Suprapubic skin (tissue), 4 donors: ENCODE results near the gene COX4I1.

Experiments
- EP300 ChIP-seq: sonication (generic); formaldehyde crosslinking; IDR thresholded peaks from one replicate; pipeline ENCODE4 v1.6.1; 2017; ENCODE audit warnings: antibody characterized with exemption
- POLR2AphosphoS5 ChIP-seq, 3 donors: sonication (generic); formaldehyde crosslinking; IDR thresholded peaks; one replicate each; pipeline ENCODE4 v1.6.1; 2017; ENCODE audit warnings: antibody characterized with exemption in 3 of 3
- TF ChIP-seq, protein P1 (sequence below), 2 donors: fragments of 200-600 bp in 1 of 2; fragments of 450-650 bp in 1 of 2; sonication (generic) in 1 of 2; IDR thresholded peaks; one replicate each; pipeline ENCODE4 v1.5.1; 2016 to 2019; ENCODE audit warnings: antibody characterized with exemption in 2 of 2, mild to moderate bottlenecking in 1 of 2, moderate library complexity in 1 of 2

DNA sequence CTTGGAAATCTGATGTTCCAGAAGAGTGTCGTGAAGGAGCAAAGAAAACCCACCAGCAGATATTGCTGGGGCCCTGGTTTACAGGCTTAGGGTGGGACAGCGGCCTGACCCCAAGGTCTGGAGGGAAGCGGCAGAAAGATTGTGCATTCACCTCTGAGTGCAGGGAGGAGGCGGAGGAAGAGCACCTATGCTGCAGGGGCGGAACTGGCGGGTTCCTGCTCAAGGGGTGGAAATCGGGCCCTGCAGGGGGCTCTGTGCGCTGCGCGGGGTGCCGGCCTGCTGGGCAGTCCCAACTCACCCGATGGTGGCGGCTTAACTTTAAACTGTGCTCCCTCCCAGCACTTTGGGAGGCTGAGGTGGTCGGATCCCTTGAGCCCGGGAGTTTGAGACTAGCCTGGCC lies 47.5 kb downstream of the COX4I1 start:
- TF ChIP-seq, protein P1, sequence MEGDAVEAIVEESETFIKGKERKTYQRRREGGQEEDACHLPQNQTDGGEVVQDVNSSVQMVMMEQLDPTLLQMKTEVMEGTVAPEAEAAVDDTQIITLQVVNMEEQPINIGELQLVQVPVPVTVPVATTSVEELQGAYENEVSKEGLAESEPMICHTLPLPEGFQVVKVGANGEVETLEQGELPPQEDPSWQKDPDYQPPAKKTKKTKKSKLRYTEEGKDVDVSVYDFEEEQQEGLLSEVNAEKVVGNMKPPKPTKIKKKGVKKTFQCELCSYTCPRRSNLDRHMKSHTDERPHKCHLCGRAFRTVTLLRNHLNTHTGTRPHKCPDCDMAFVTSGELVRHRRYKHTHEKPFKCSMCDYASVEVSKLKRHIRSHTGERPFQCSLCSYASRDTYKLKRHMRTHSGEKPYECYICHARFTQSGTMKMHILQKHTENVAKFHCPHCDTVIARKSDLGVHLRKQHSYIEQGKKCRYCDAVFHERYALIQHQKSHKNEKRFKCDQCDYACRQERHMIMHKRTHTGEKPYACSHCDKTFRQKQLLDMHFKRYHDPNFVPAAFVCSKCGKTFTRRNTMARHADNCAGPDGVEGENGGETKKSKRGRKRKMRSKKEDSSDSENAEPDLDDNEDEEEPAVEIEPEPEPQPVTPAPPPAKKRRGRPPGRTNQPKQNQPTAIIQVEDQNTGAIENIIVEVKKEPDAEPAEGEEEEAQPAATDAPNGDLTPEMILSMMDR (IDR thresholded peaks at IDR 0.05) = no peak
- no peak for TF ChIP-seq EP300
- no peak for TF ChIP-seq POLR2AphosphoS5 (IDR thresholded peaks at IDR 0.05)
